Measurements from ENCODE around the gene TNFAIP8.

GRCh38 chr5:119405419-119405818 lies 49.6 kb downstream of the TNFAIP8 start:
- TF ChIP-seq EZH2phosphoT487 (IDR thresholded peaks at IDR 0.05; ENCODE audit: unreplicated experiment) = no peak
- TF ChIP-seq, protein P1, sequence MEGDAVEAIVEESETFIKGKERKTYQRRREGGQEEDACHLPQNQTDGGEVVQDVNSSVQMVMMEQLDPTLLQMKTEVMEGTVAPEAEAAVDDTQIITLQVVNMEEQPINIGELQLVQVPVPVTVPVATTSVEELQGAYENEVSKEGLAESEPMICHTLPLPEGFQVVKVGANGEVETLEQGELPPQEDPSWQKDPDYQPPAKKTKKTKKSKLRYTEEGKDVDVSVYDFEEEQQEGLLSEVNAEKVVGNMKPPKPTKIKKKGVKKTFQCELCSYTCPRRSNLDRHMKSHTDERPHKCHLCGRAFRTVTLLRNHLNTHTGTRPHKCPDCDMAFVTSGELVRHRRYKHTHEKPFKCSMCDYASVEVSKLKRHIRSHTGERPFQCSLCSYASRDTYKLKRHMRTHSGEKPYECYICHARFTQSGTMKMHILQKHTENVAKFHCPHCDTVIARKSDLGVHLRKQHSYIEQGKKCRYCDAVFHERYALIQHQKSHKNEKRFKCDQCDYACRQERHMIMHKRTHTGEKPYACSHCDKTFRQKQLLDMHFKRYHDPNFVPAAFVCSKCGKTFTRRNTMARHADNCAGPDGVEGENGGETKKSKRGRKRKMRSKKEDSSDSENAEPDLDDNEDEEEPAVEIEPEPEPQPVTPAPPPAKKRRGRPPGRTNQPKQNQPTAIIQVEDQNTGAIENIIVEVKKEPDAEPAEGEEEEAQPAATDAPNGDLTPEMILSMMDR (conservative IDR thresholded peaks at IDR 0.05; ENCODE audit: low read depth in 2 of 2) = no peak
- TF ChIP-seq EZH2 (IDR thresholded peaks at IDR 0.05; ENCODE audit: low read depth, unreplicated experiment) = no peak
- no peak for TF ChIP-seq POLR2AphosphoS5 (IDR thresholded peaks at IDR 0.05; ENCODE audit: low read depth)
- no peak for TF ChIP-seq CREB1 (CRISPR knock-in tag; IDR thresholded peaks at IDR 0.05; ENCODE audit: low read depth)

Data from GM23338 (cell line).